ENCODE data around the gene GPR37. TPM values are rescaled to one million over a fixed set of nuclear protein-coding genes. Genes with fewer than 3 reads are reported as not detected.
A peak's percentile ranks its signal among the peaks of the same experiment; 100 is the strongest.

GPR37 gene
- total RNA-seq, 1 experiment from 2014 or later: 10.5 TPM

GRCh38 chr7:124799448-124799847 is 33.9 kb upstream of the GPR37 start:
- intact Hi-C loops (cut with micrococcal nuclease): loop anchor here (5.0 kb wide), 1 partner anchor 872 kb away; the partner anchor contains the start of gene SPAM1
- CTCF ChIA-PET: no interaction called here
- BruUV-seq (replicated peaks): no TSS peak

DNA sequence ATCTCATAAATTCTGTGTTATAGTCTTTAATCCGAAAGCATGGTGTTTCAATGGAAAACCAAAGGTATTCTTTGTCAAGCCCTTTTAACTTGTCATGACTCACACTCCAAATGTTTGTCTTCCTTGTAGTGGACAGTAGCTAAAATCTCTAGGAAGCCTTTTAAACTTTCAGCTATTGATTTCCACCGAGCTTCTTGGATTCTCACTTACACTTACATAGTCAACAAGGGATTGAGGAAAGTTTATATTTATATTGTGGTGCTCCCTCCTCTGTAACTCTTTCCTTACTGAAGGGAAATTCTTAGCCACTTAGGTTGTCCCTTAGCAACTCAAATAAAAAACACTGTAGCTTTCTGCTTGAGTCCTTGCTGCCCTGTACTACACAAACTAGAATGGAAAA is 31.2 kb upstream of the GPR37 start:
- Histone ChIP-seq H3F3A (ENCODE audit: low read length, unreplicated experiment) (no peaks in the 10 kb centered on the region), H3K9ac (ENCODE audit: low read length) (no peak overlapping the region), H3K79me2 (ENCODE audit: low read length) (no peaks in the 10 kb centered on the region), H3K36me3 (ENCODE audit: low read depth, low read length) (no peaks in the 10 kb centered on the region), H3K27ac (ENCODE audit: low read length) (peak overlapping the region; percentile 23; the same call in 1 of the 2 replicates), H3K27me3 (ENCODE audit: low read length) (no peaks in the 10 kb centered on the region), H3K9me2 (replicated peaks; ENCODE audit: low read length) (no peaks in the 10 kb centered on the region), H3K4me1 (ENCODE audit: insufficient read depth, low read length) (peaks cover 25% of the 10 kb centered on the region), H3K4me2 (ENCODE audit: low read length) (peak overlapping the region; percentile 47), H3K9me3 (ENCODE audit: low read length) (no peaks in the 10 kb centered on the region), H2AFZ (ENCODE audit: low read length) (no peak overlapping the region), H3K4me3 (ENCODE audit: low read length) (peak overlapping the region; percentile 19; the same call in 1 of the 2 replicates), H4K20me1 (ENCODE audit: low read length) (no peaks in the 10 kb centered on the region)
- no TSS peak for BruUV-seq (replicated peaks)
- DNase-seq (peak; percentile 78), ATAC-seq (peak; percentile 88)
- intact Hi-C loops (cut with micrococcal nuclease): loop anchor here (2.0 to 5.0 kb wide), 2 partner anchors 44 to 869 kb away; partner anchors contain the start of gene SPAM1
- CTCF ChIA-PET: interaction anchor here (0.7 kb wide), 2 partner anchors 11 to 31 kb away, joined by 3 read pairs; partner anchors contain the start of gene GPR37
- TF ChIP-seq CTCF (conservative IDR thresholded peaks at IDR 0.05; ENCODE audit: low read depth, low read length) (no peak), EZH2phosphoT487 (IDR thresholded peaks at IDR 0.05; ENCODE audit: borderline replicate concordance, low read length) (no peak), EZH2 (IDR thresholded peaks at IDR 0.05; ENCODE audit: low read length, unreplicated experiment) (no peak)
- POLR2A ChIA-PET (ENCODE audit: unreplicated experiment): interaction anchor here (0.6 to 0.7 kb wide), 3 partner anchors 158 to 1048 kb away, joined by 3 to 4 read pairs (median 3); partner anchors contain the start of gene WASL

More at GRCh38 chr7:124799448-124799847, 33.9 kb upstream of the GPR37 start:
- Histone ChIP-seq H3K27ac (ENCODE audit: low read length) (no peak overlapping the region), H3K4me2 (ENCODE audit: low read length) (no peak overlapping the region), H3K27me3 (ENCODE audit: low read length) (no peaks in the 10 kb centered on the region), H4K20me1 (ENCODE audit: low read length) (no peaks in the 10 kb centered on the region), H3K9me3 (ENCODE audit: low read length) (no peaks in the 10 kb centered on the region), H3K9ac (ENCODE audit: low read length) (no peak overlapping the region), H3F3A (ENCODE audit: low read length, unreplicated experiment) (no peaks in the 10 kb centered on the region), H3K4me1 (ENCODE audit: insufficient read depth, low read length) (peaks cover 13% of the 10 kb centered on the region), H3K9me2 (replicated peaks; ENCODE audit: low read length) (no peaks in the 10 kb centered on the region), H3K4me3 (ENCODE audit: low read length) (no peak overlapping the region), H3K36me3 (ENCODE audit: low read depth, low read length) (no peaks in the 10 kb centered on the region), H3K79me2 (ENCODE audit: low read length) (no peaks in the 10 kb centered on the region), H2AFZ (ENCODE audit: low read length) (no peak overlapping the region)
- ATAC-seq: no peak
- DNase-seq: no peak
- TF ChIP-seq CTCF (conservative IDR thresholded peaks at IDR 0.05; ENCODE audit: low read depth, low read length) (no peak), EZH2phosphoT487 (IDR thresholded peaks at IDR 0.05; ENCODE audit: borderline replicate concordance, low read length) (no peak), EZH2 (IDR thresholded peaks at IDR 0.05; ENCODE audit: low read length, unreplicated experiment) (no peak)
- POLR2A ChIA-PET (ENCODE audit: unreplicated experiment): no interaction called here

DNA sequence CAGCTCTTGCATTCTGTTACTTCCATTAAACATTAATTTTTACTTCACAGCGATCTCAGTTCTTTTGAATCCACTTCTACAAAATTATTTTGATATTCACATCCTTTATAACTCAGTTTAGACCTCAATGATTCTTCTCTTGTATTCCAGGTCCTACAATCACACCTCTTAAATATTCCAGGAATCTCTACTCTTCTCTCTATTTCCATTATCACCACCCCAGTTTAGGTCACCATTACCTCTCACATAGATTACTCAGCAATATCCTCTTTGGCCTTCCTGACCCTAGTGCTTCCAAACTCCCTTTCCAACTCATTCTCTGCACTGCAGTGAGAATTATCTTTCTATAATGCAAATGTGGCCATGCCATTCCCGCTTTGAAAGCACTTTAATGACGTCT is 27.1 kb upstream of the GPR37 start:
- no peak for DNase-seq
- H3K4me3 ChIP-seq (ENCODE audit: low read length): no peak overlapping the region
- H3K4me2 ChIP-seq (ENCODE audit: low read length): no peak overlapping the region
- CTCF ChIA-PET: no interaction called here
- no peaks in the 10 kb centered on the region for H3F3A ChIP-seq (ENCODE audit: low read length, unreplicated experiment)
- H3K9me2 ChIP-seq (replicated peaks; ENCODE audit: low read length): no peaks in the 10 kb centered on the region
- BruUV-seq (replicated peaks): no TSS peak
- POLR2A ChIA-PET (ENCODE audit: unreplicated experiment): no interaction called here
- no peaks in the 10 kb centered on the region for H3K9me3 ChIP-seq (ENCODE audit: low read length)
- no peak for ATAC-seq
- H3K27me3 ChIP-seq (ENCODE audit: low read length): no peaks in the 10 kb centered on the region
- TF ChIP-seq CTCF (conservative IDR thresholded peaks at IDR 0.05; ENCODE audit: low read depth, low read length): no peak
- no peak for TF ChIP-seq EZH2phosphoT487 (IDR thresholded peaks at IDR 0.05; ENCODE audit: borderline replicate concordance, low read length)
- TF ChIP-seq EZH2 (IDR thresholded peaks at IDR 0.05; ENCODE audit: low read length, unreplicated experiment): no peak
- H3K79me2 ChIP-seq (ENCODE audit: low read length): no peaks in the 10 kb centered on the region
- H2AFZ ChIP-seq (ENCODE audit: low read length): no peak overlapping the region
- H3K4me1 ChIP-seq (ENCODE audit: insufficient read depth, low read length): peaks cover 34% of the 10 kb centered on the region
- H3K9ac ChIP-seq (ENCODE audit: low read length): no peak overlapping the region
- H3K27ac ChIP-seq (ENCODE audit: low read length): no peak overlapping the region
- intact Hi-C loops (cut with micrococcal nuclease): no loop called here
- no peaks in the 10 kb centered on the region for H4K20me1 ChIP-seq (ENCODE audit: low read length)
- no peaks in the 10 kb centered on the region for H3K36me3 ChIP-seq (ENCODE audit: low read depth, low read length)
